SK-N-DZ (cell line): ENCODE data around the gene MIPEP. TPM values are rescaled to one million over a fixed set of nuclear protein-coding genes. Genes with fewer than 3 reads are reported as not detected.
"Not testable (repeated sequence)": the region's sequence is repeated elsewhere in the genome, so short reads cannot be mapped to it uniquely, and the experiment has no call there.

ENCODE experiments used
- DNase-seq: peaks from one replicate; pipeline ENCODE4 v3.0.0-alpha.2; 2015; ENCODE audit warnings: low spot score
- polyA plus RNA-seq, 2 experiments: library from polyadenylated mRNA; depleted of rRNA; stranded (reverse); fragments of >200 nt; gene quantifications; 2 replicates each; pipeline ENCODE4 v1.2.3, GENCODE V29; 2014

MIPEP gene
- polyA plus RNA-seq (2014; cell fraction: cytosol; rRNA removed), result 11.9 and 14.7 TPM in 2 replicates
- polyA plus RNA-seq (2014; cell fraction: nucleus; rRNA removed), result 14.6 TPM in 2 replicates

DNA sequence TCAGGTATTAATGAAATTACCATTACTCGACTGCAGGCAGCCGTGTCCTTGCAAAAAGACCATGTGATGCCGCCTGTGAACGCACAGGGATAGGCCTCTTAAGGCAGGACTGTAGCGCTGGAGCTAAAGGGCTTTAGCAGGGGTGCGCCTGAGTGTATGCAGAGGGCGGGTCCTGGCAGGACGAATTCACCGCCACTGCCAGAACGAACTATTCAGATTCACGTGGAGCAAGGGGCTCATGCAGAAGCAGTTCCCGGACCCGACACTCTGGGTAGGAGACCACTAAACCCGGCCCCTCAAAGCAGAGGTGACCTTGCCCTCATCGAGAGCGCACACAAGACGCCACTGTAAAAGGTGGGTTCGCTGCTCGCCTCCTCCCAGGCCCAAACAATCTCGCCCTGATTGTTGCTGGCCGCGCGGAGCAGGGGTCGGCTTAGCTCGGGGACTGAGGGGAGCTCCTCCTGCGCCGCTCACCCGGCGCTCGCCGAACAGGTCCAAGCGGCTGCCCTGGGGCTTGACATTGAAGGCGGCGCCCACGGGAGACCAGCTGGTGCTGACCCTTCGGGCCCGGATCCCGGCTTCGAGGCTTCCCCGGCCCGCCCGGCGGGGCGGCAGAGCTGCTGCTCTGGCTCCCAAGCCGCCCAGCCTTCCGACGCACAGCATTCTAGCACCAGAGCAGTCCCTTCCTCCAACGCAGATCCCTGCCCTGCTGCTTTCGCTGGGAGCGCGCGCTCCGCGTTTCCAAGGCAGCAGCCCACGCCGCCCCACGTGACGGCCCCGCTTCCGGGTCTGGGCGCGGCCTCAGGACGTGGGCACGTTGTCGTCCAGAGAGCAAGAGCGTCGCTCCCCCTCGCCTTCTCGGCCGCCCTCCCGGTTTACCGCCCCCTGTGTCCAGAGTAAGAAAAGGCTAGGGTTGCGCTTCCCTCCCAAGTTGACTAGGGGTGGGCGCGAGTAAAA lies at the start of gene MIPEP:
Gene MIPEP, minus strand, starts transcription at position 743 of the 957 bp plus-strand sequence. Its CDS starts 80 bp downstream, at position 663.
- peak; percentile 94 for DNase-seq

DNA sequence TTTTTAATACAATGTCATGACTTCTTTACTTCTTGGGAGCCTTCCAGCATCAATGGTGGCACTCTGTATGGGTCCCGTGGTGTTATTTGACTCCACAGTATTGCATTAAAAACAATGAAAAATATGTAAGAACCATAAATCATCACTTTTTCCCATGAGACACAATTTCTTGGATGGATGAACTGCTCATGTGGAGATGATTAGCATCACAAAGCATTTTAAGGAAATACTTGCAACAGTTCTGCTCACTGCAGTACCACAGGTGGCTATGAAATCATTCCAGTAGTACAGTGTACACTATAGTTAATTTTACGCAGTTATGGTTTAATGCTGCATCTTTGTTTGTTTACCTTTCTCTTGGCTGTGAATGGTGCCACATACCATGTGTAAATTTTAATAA lies 45.3 kb upstream of the MIPEP start:
- no peak for DNase-seq

DNA sequence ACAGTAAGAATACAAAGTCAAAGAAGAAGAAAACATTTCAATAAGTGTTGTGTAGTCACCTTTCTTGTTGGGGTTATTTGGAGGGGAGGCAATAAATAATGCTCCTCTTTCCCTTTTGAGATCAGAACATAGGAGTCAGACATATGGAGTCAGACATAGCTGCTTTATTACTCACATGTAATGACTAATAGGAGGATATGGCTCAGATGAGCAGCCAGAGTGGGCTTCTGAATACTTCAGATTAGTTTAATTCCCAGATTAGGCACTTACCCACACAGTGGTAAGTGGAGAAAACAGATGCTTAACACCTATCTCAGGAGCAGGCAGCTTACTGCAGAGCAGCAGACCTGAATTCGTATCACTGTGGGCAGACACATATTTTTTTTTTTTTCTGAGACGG lies 39.8 kb upstream of the MIPEP start:
- DNase-seq, result no peak

DNA sequence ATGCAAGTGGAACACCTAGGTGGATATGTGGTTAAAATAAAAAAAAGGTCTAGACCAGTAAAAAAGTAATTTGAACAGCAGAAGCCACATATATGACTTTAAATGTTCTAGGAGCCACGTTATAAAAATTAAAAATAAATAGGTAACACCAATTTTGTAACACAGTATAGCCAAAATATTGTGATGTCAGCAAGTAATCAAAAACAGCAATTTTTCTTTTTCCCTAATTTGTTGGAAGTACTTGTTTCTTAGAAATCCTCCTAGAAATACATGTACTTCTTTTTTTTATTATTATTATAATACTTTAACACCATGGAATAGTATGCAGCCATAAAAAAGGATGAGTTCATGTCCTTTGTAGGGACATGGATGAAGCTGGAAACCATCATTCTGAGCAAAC lies 33.8 kb upstream of the MIPEP start:
- no peak for DNase-seq

DNA sequence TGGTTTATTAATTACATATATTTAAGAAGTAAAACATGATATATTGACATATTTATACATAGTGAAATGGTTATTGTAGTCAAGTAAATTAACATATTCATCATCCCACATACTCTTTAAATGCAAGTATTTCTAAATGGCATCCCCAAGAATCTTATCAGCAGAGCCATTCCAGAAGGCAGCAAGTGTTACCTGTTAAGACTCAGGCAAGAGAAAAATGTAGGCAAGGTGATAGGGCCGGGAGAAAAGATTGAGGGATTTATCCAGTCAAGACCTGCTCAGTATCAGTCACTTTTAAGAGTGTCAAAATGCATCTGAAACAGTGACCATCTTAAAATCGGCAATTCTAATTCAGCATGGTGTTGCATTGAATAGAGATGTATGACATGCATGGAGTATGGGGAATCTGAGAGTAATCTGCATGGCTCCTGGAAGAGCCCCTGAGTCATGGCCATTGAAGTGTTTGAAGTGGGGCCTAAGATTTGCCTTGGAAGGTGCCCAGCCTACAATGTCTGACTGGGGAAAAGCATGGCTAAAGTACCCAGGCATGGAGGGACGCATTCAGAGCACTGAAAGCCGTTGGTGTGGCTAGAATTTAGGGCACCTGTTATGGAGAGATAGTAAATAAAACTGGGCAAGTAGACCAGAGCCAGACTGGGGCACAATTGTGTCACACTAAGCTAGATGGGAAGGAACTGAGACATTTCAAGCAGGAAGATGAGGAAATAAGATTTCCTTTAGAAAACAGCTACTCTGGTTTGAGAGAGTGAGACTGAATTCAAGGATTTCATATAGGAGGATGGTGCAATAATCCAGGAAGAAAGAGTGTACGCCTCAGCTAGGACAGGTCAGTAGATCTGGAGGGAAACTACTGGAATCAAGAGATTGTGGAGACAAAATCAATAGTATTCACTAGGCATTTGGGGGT lies 33.1 kb upstream of the MIPEP start:
- DNase-seq, result no peak

DNA sequence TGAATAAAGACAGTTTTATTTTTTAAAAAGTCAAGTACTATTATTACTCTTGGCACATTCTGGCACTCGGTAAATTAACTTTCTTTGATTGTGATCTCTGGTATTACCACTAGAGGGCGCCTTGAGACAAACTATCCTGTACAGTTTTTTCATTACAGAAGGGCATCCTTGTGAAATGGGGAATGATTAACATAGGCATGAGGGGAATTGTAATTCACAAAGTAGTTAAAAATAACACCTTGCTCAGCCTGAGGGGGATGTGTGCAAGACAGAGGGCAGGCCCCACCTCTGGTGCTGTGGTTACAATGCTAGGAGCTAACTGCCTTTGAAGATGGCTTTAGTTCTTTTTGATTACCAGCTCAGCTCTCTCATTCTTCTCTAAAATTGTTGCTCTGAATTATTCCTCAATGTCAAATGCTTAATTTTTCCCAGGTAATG lies 32.3 kb upstream of the MIPEP start:
- DNase-seq, result peak; percentile 31

DNA sequence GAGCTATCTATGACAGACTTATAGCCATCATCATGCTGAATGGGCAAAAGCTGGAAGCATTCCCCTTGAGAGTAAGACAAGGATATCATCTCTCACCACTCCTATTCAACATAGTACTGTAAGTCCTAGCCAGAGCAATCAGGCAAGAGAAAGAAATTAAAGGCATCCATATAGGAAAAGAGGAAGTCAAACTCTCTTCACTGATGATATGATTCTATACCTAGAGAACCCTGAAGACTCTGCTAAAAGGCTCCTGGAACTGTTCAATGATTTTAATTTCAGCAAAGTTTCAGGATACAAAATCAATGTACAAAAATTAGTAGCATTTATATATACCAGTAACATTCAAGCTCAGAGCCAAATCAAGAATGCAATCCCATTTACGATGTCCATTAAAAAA lies 29.8 kb upstream of the MIPEP start:
- DNase-seq, result no peak

DNA sequence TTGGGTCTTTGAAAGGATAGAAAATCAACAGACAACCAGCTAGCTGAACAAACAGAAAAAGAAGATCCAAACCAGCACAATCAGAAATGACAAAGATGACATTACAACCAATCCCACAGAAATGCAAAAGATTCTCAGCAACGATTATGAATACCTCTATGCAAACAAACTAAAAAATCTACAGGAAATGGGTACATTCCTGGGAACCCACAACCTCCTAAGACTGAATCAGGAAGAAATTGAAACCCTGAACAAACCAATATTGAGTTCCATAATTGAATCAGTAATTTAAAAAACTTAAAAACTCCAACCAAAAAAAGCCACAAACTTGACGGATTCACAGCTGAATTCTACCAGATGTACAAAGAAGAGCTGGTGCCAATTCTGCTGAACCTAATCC lies 29.0 kb upstream of the MIPEP start:
- no peak for DNase-seq

DNA sequence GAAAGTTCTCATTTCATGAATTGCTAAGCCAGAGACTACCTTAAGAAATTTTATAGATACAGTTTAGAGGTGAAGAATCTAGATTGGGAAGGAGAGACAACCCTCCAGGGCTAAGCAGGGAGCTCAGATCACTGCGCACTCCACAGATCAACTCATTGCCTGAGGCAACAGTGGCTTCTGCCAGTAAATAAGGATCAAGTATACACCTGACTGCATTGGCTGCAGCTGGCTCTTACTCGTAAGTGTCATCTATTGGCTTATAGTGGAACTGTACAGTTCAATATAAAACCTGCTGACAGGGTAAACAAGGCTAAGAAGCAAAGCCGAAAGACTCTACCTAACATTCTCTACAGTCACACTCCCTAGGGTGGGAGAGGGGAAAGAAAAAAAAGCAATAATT lies 26.1 kb upstream of the MIPEP start:
- no peak for DNase-seq

DNA sequence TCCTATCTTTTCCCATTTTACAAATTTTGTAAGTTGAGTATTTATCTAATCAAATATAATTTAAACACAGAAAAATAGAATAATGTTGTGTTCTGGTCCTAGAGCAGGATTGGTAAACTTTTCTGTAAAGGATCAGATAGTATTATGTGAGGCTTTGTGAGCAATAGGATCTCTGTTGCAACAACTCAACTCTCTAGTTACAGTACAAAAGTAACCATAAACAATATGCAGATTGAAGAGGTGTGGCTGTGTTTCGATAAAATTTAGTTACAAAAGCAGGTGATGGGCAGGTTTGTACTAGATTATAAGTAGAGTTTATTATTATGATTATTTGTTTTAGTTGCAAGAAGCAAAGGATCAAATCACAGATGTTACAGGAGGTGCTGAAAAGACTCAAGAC lies 23.3 kb upstream of the MIPEP start:
- DNase-seq, result no peak

DNA sequence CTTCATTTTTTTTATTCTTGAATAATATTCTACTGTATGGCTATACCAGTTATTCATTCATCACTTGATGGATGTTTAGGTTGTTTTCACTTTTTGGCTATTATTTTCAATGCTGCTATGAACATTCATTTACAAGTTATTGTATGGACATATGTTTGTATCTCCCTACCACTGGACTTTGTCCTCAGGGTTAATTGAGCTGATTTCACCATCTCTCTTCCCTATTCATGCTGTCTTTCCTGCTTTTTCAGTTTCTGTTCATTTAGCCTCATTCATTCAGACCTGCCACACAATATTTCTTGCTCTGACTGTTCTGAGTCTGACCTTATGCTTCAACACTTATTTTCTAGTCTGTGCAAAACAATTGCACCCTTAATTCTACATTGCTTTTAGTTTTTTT lies 20.4 kb upstream of the MIPEP start:
- DNase-seq, result no peak

DNA sequence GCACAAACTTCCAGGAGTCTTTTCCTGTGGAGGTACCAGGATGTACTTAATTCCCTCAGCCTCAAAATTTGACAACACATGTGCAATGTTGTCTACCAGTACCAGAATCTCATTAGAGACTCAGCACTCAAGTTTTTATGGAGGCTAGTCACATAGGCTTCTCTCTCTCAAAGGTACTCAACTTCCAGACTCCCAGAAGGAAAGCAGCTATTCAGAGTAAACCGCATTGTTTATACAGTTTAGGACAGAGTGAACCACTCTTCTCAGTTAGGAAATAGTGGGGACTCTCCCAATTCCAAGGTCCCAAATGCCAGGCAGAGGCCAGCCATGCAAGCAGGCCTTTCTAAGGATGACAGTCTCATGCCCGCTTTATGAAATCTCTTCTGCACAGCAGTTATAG lies 16.6 kb upstream of the MIPEP start:
- no peak for DNase-seq

DNA sequence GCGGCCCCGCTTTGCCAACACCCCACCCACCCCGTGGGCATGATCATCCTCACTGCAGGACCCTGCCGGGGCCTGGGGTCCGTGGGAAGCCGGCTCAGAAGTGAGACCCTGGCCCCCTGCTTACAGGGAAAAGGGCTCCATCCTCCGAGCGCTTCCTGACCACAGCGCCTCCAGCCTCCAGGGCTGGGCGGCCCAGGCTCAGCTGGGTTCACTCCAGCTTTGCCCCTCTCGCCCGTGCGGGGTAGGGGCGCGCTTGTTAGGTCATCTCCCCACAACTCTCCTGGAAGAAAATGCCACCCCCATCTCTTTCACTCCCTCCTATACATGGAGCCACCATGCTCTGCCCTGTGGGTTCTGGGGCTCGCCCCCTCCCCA lies 14.7 kb upstream of the MIPEP start:
- no peak for DNase-seq

DNA sequence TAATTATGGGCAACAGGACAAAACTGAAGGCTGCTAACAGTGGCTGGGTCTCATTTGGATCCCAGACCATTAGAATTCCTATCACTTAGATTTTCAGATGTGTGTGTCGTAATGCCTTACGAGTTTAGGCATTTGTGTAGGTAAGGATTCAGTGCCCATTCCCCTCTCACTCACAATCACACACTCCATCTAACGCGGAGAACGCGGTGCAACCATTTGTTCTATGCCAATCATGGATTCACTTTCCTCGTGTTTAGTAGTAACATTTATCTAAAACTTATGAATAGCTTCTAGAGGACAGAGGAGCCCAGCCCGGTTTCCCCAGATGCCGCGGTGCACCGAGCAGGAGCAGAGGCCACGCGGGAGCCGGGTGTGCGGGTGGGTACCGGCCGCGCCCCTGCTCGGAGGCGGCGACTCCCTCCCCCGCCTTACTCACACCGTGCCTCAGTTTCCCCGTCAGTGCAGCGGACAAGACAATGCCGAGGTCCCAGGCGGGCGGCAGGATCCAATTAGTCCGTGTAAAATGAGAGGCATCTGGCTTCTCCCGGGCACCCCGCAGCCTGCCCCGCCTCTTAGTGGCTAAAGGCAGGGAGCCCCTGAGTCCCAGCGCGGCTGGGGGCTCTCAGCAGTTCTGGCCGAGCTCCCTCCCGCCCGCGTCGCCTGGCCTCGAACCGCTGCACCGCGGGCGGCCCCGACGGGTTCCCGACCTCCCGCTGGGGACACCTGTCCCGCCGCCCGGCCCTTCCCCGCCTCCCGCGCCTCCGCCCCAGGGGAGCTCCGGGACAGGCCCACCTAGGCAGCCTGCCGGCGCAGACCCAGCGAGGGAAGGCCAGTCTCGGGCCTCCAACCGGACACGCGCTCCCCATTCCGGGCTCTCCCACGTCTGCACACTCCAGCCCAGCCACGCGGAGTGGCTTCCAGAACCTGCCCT lies 14.0 kb upstream of the MIPEP start:
- DNase-seq, result no peak

DNA sequence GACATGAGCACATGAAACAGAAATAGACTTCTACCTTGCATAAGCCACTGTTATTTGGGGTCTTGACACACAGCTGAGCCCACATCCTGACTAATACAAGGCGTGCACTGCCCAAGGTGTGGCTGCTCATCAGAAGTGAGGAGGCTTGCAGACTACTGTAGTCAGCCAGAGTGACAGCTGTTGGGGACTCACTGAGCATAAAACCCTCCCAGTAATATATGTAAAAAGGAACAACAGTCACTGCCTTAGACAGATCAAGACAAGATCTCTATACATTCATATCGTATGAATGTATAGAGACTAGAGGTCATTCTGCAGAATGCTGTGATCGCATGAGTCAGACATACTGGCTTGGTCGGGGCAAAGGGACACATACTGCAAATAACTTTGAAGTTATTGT lies 12.2 kb upstream of the MIPEP start:
- DNase-seq, result no peak

DNA sequence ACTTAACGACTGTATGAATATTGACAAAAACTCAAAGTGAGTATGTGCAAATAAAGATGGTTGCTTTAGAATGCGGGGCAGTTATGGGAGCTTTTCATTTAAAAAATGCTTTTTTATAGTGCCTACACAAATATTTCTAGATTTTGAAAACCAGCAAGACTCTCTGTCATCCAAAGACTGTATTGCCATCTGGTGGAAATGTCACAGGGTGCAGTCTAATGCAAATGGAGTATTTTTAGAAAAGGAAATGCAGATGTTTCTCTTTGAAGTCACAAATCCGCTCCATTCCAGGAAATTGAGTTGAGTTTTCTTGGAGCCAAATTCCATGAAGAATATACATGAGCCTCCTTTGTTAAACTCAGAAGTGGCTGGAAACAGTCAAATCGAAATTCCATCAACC lies 10.4 kb upstream of the MIPEP start:
- no peak for DNase-seq

DNA sequence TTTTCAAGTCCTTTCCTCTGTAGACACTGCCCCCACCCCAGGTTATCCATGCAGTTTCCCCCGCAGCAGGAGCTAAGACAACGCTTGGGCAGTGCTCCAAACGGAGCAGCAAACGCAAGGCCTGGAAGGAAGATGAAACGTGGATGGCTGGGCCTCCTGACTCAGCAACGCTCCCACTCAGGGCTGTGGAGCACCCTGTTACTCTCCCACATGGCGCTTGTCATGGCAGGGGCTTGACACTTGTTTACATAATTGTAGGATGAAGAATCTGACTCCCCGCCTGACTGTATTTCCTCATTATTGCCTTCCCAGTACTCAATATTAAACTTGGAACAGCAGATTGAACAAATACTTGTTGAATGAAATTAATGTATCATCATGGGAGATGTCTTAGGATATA lies 8.9 kb upstream of the MIPEP start:
- DNase-seq, result no peak

DNA sequence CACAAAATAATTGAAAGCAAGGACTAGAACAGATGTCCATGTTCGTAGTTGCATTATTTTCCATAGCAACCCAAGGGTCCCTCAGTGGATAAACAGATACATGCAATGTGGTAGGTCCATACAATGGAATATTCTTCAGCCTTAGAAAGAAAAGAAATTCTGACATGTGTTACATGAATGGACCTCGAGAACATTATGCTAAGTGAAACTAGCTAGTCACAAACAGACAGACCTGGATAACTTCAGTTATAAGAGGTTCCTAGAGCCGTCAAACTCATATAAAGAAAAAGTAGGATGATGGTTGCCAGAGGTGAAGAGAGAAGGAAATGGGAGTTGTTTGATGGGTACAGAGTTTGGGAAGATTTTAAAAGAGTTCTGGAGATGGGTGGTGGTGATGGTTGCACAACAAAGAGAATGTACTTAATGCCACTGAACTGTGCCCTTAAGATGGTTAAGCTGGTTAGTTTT lies 8.3 kb upstream of the MIPEP start, which contains the start of gene C1QTNF9B:
Gene C1QTNF9B, minus strand, starts transcription at position 51 of the 468 bp plus-strand sequence.
- not testable (repeated sequence) for DNase-seq

DNA sequence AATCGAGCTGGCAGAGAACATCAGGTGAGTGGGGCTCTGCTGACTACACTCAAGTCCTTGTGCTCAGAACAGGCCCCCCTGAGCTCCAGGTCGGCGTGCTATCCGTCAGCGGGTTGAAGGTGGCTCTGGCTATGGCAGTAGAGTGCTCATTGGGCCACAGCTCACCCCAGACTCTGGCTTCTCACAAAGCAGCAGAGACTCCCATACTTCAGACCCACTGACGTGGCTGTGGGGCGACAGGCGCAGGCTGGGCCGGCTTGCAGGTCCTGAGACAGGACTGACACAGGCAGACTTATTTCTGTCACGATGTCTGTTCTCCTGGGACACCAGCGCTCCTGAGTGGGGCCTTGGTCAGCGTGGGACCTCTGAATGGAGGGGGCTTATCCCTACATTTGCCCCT lies 5.5 kb upstream of the MIPEP start:
- DNase-seq, result not testable (repeated sequence)

DNA sequence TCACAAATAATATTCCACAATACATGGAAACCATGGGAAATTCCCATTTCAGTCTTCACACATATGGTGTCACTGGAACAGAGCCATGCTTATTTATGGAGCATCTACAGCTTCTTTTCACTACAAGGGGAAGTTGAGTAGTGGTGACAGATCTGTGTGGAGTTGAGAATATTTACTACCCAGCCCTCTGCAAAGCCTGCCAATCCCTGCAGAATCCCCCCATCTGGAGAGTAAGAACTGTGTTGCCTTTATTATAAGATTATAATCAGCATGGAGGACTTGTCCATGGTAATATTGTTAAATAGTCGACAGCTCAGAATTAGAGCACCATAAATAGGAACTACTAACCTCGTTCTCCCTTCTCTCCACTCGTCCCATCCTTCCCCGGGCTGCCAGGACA lies 4.6 kb upstream of the MIPEP start:
- not testable (repeated sequence) for DNase-seq
